Left ventricle myocardium inferior (tissue), 1 donor: ENCODE measurements around the gene PAFAH1B2. TPM values are rescaled to one million over a fixed set of nuclear protein-coding genes. Genes with fewer than 3 reads are reported as not detected.

ENCODE experiments used
- DNase-seq: peaks from one replicate; pipeline ENCODE4 v3.0.0-alpha.2; 2020
- H3K27ac ChIP-seq: fragments of 200-600 bp; replicated peaks from 2 replicates; pipeline ENCODE4 v1.8.0; 2021
- H3K27me3 ChIP-seq: fragments of 200-600 bp; 2 replicates; pipeline ENCODE4 v1.8.0; 2021; ENCODE audit warnings: low read depth
- H3K36me3 ChIP-seq: fragments of 200-600 bp; 2 replicates; pipeline ENCODE4 v1.8.0; 2021
- H3K4me1 ChIP-seq: fragments of 200-600 bp; 2 replicates; pipeline ENCODE4 v1.8.0; 2021
- H3K4me3 ChIP-seq: fragments of 200-600 bp; 2 replicates; pipeline ENCODE4 v1.8.0; 2021; ENCODE audit warnings: mild to moderate bottlenecking, moderate library complexity
- H3K9me3 ChIP-seq: fragments of 200-600 bp; replicated peaks from 2 replicates; pipeline ENCODE4 v1.8.0; 2021
- CTCF ChIP-seq: fragments of 200-600 bp; IDR thresholded peaks from 2 replicates; pipeline ENCODE4 v1.8.0; 2021; ENCODE audit warnings: antibody characterized with exemption, mild to moderate bottlenecking, borderline replicate concordance
- intact Hi-C: fragments of 100-400 bp; cut with micrococcal nuclease; formaldehyde crosslinking; loops from one replicate; pipeline ENCODE4 v1.11.0; 2022
- total RNA-seq: library from RNA; stranded (reverse); fragmentation: NEBNext Ultra II Directional; extraction: Animal tissue kit (Norgen Biotek cat#: 25700); gene quantifications from one replicate; pipeline ENCODE4 v1.2.1, GENCODE V29; 2021
- donor health status: DM: no; HTN: yes; CAD: no; lungs with severe emphysema.

Gene PAFAH1B2
- total RNA-seq, 1 donor from 2014 or later = 51.5 TPM

GRCh38 chr11:117195258-117195657, 51.2 kb downstream of the PAFAH1B2 start:
- Histone ChIP-seq H3K27me3 (no peaks in the 10 kb centered on the region), H3K9me3 (no peaks in the 10 kb centered on the region), H3K4me3 (no peak overlapping the region), H3K4me1 (peaks cover 29% of the 10 kb centered on the region), H3K36me3 (peaks cover 59% of the 10 kb centered on the region), H3K27ac (no peak overlapping the region)
- peak; percentile 2 for DNase-seq
- no peak for TF ChIP-seq CTCF
- intact Hi-C loops = no loop called here

- Histone ChIP-seq H3K4me3 (no peak overlapping the region), H3K36me3 (peaks cover 54% of the 10 kb centered on the region), H3K27ac (no peak overlapping the region), H3K27me3 (no peaks in the 10 kb centered on the region), H3K9me3 (no peaks in the 10 kb centered on the region), H3K4me1 (peaks cover 32% of the 10 kb centered on the region)
- peak; percentile 9 for DNase-seq
- intact Hi-C loops = no loop called here
- TF ChIP-seq CTCF = no peak
Measured at GRCh38 chr11:117195761-117196160, 51.7 kb downstream of the PAFAH1B2 start.

GRCh38 chr11:117197006-117197405, 52.9 kb downstream of the PAFAH1B2 start:
- H3K4me1 ChIP-seq = peaks cover 43% of the 10 kb centered on the region
- no peaks in the 10 kb centered on the region for H3K9me3 ChIP-seq
- no peak overlapping the region for H3K27ac ChIP-seq
- H3K27me3 ChIP-seq = no peaks in the 10 kb centered on the region
- no peak for TF ChIP-seq CTCF
- intact Hi-C loops = no loop called here
- peaks cover 43% of the 10 kb centered on the region for H3K36me3 ChIP-seq
- peak; percentile 4 for DNase-seq
- H3K4me3 ChIP-seq = no peak overlapping the region

GRCh38 chr11:117197516-117198456, 53.7 kb downstream of the PAFAH1B2 start:
- Histone ChIP-seq H3K27me3 (no peaks in the 10 kb centered on the region), H3K27ac (peak overlapping the region; percentile 78), H3K4me1 (peaks cover 43% of the 10 kb centered on the region), H3K36me3 (peaks cover 35% of the 10 kb centered on the region), H3K4me3 (peak overlapping the region; percentile 58), H3K9me3 (no peaks in the 10 kb centered on the region)
- DNase-seq = peak; percentile 17
- peak; percentile 43 for TF ChIP-seq CTCF
- intact Hi-C loops = no loop called here

GRCh38 chr11:117198613-117199012, 54.5 kb downstream of the PAFAH1B2 start:
- Histone ChIP-seq H3K4me3 (peak overlapping the region; percentile 58), H3K4me1 (peaks cover 44% of the 10 kb centered on the region), H3K9me3 (no peaks in the 10 kb centered on the region), H3K27me3 (no peaks in the 10 kb centered on the region), H3K36me3 (peaks cover 32% of the 10 kb centered on the region), H3K27ac (peak overlapping the region; percentile 78)
- DNase-seq = no peak
- intact Hi-C loops = no loop called here
- TF ChIP-seq CTCF = no peak
